ENCODE results near the gene ITGA3. TPM values are rescaled to one million over a fixed set of nuclear protein-coding genes. Genes with fewer than 3 reads are reported as not detected.

ITGA3 gene
- total RNA-seq, 1 donor from 2014 or later: 222 TPM

GRCh38 chr17:50133769-50134099 lies 77.8 kb downstream of the ITGA3 start:
- peaks cover 30 to 50% of the 10 kb centered on the region in 2 donors for H3K4me1 ChIP-seq
- DNase-seq (ENCODE audit: low spot score in 2 of 2): no peak
- peaks cover 43 to 45% of the 10 kb centered on the region in 2 donors for H3K36me3 ChIP-seq
- H3K4me3 ChIP-seq: no peak overlapping the region
- intact Hi-C loops (cut with DNase I): no loop called here
- H3K27ac ChIP-seq: peak overlapping the region; percentile 85 to 93
- no peak for TF ChIP-seq CTCF (IDR thresholded peaks at IDR 0.05)
- no peaks in the 10 kb centered on the region for H3K27me3 ChIP-seq
- H3K9me3 ChIP-seq: no peaks in the 10 kb centered on the region

GRCh38 chr17:50134206-50135110 lies 78.5 kb downstream of the ITGA3 start:
- no peaks in the 10 kb centered on the region for H3K27me3 ChIP-seq
- peaks cover 50 to 53% of the 10 kb centered on the region in 2 donors for H3K36me3 ChIP-seq
- intact Hi-C loops (cut with DNase I): no loop called here
- no peak overlapping the region for H3K4me3 ChIP-seq
- no peaks in the 10 kb centered on the region for H3K9me3 ChIP-seq
- H3K27ac ChIP-seq: peak overlapping the region; percentile 85 to 93
- H3K4me1 ChIP-seq: peaks cover 25 to 43% of the 10 kb centered on the region in 2 donors
- DNase-seq (ENCODE audit: low spot score in 2 of 2): no peak
- TF ChIP-seq CTCF (IDR thresholded peaks at IDR 0.05): peak in 1 of 3 experiments; percentile 5

GRCh38 chr17:50135316-50136095 lies 79.6 kb downstream of the ITGA3 start:
- Histone ChIP-seq H3K9me3 (no peaks in the 10 kb centered on the region), H3K27me3 (no peaks in the 10 kb centered on the region), H3K27ac (no peak overlapping the region), H3K36me3 (peaks cover 56 to 60% of the 10 kb centered on the region in 2 donors), H3K4me3 (no peak overlapping the region), H3K4me1 (peaks cover 20 to 41% of the 10 kb centered on the region in 2 donors)
- intact Hi-C loops (cut with DNase I): no loop called here
- TF ChIP-seq CTCF (IDR thresholded peaks at IDR 0.05): no peak
- no peak for DNase-seq (ENCODE audit: low spot score in 2 of 2)

DNA sequence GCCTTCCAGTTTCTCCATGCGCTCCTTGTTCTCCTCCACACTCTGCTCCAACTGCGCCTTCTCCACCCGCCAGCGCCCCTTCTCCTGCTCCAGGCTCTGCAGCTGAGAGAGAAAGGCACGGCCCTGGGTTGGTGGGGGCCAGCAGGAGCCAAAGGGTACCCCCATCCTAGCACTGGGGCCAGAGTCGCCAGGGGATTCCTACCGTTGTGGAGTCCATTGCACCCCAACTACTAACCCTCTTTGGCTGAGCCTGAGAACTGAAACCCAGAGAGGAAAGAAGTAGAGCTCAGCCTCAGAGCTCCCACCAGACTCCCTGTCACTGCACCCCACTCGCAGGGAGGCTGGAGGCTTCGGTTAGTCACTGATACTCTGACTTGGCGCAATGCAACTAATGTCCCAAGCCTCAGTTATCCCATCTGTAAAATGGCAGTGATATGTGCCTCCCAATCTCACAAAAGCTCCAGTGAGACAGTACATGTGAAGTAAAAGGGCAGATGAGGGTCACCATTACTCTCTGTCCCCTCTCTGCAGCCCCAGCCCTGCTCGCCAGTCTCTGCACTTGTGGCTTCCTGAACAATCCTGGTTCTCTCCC lies 80.3 kb downstream of the ITGA3 start:
- Histone ChIP-seq H3K9me3 (no peaks in the 10 kb centered on the region), H3K4me1 (peaks cover 14 to 34% of the 10 kb centered on the region in 2 donors), H3K27me3 (no peaks in the 10 kb centered on the region), H3K36me3 (peaks cover 63 to 66% of the 10 kb centered on the region in 2 donors), H3K27ac (no peak overlapping the region), H3K4me3 (no peak overlapping the region)
- no peak for DNase-seq (ENCODE audit: low spot score in 2 of 2)
- intact Hi-C loops (cut with DNase I): no loop called here
- no peak for TF ChIP-seq CTCF (IDR thresholded peaks at IDR 0.05)

- Histone ChIP-seq H3K36me3 (peaks cover 71 to 75% of the 10 kb centered on the region in 2 donors), H3K27me3 (no peaks in the 10 kb centered on the region), H3K4me1 (peaks cover 14 to 28% of the 10 kb centered on the region in 2 donors), H3K4me3 (no peak overlapping the region), H3K27ac (no peak overlapping the region), H3K9me3 (no peaks in the 10 kb centered on the region)
- intact Hi-C loops (cut with DNase I): no loop called here
- no peak for DNase-seq (ENCODE audit: low spot score in 2 of 2)
- no peak for TF ChIP-seq CTCF (IDR thresholded peaks at IDR 0.05)
Observed at GRCh38 chr17:50137042-50137441, 81.1 kb downstream of the ITGA3 start.
